Stomach (tissue), 4 donors: ENCODE results near the gene FBXO38.

Experiments used
- POLR2AphosphoS5 ChIP-seq, 3 donors: sonication (generic); formaldehyde crosslinking; IDR thresholded peaks; one replicate each; pipeline ENCODE4 v1.6.1; 2016; ENCODE audit warnings: antibody characterized with exemption in 3 of 3
- TF ChIP-seq, protein P1 (sequence below), 7 experiments: fragments of 450-650 bp in 4 of 7; fragments of 200-600 bp in 3 of 7; sonication (generic) in 3 of 7; IDR thresholded peaks; one replicate each; pipeline ENCODE4 v1.5.1; 2016 to 2019; ENCODE audit warnings: antibody characterized with exemption in 7 of 7, control low read depth in 2 of 7, mild to moderate bottlenecking in 1 of 7

DNA sequence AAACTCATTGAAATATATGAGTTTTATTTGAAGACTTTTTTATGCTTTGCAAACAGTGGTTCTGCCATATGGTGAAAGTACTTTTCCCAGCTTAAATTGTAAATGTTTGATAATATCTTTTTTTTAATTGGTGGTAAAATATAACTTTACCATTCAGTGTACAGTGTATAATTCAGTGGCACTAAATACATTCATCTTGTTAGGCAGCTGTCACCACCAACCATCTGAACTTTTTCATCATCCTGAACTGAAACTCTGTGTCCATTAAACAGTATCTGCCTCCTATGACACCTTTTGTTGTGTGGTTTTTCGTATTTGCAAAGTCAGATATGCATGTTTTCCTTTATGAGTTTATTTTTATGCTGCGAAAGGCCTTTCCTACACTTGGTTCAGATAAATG is 45.1 kb downstream of the FBXO38 start:
- no peak for TF ChIP-seq POLR2AphosphoS5 (IDR thresholded peaks at IDR 0.05)
- TF ChIP-seq, protein P1, sequence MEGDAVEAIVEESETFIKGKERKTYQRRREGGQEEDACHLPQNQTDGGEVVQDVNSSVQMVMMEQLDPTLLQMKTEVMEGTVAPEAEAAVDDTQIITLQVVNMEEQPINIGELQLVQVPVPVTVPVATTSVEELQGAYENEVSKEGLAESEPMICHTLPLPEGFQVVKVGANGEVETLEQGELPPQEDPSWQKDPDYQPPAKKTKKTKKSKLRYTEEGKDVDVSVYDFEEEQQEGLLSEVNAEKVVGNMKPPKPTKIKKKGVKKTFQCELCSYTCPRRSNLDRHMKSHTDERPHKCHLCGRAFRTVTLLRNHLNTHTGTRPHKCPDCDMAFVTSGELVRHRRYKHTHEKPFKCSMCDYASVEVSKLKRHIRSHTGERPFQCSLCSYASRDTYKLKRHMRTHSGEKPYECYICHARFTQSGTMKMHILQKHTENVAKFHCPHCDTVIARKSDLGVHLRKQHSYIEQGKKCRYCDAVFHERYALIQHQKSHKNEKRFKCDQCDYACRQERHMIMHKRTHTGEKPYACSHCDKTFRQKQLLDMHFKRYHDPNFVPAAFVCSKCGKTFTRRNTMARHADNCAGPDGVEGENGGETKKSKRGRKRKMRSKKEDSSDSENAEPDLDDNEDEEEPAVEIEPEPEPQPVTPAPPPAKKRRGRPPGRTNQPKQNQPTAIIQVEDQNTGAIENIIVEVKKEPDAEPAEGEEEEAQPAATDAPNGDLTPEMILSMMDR (IDR thresholded peaks at IDR 0.05) = no peak
